ENCODE results near the gene SP140L.
"Not testable (repeated sequence)": the region's sequence is repeated elsewhere in the genome, so short reads cannot be mapped to it uniquely, and the experiment has no call there.

Gene SP140L

DNA sequence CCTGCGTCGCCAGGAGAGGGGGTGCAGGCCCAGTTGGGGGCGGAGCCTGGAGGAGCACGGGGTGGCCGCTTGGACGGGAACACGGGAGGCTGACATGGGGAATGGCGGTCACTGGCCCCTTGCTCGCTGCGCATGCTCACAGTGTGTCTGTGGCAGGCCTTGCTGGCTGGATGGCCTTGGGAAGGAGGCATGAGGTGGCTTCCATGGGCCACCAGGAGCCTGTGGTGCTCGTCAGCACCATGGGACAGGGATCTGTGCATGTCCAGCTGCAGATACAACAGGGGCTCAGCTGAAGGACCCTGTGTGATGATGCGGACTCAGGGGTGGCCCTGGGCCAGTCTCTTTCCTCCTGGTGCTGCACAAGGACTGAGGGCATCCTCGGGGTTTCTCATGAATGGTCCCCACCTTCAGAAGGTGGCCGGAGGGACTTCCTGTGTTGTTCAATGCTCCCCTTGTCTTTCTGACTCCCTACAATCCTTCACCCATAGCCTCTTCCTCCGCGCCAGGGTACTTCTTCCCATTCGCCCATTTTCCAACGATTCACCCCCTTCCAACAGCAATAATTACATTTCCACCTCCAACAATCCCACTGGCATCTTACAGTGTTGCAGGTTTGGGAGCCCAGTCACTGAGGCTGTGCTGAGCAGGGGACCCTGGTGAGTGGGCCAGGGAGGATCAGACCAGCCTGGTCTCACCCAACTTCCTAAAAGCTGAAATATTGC is 3.4 kb upstream of the SP140L start:
- DNase-seq: no peak

DNA sequence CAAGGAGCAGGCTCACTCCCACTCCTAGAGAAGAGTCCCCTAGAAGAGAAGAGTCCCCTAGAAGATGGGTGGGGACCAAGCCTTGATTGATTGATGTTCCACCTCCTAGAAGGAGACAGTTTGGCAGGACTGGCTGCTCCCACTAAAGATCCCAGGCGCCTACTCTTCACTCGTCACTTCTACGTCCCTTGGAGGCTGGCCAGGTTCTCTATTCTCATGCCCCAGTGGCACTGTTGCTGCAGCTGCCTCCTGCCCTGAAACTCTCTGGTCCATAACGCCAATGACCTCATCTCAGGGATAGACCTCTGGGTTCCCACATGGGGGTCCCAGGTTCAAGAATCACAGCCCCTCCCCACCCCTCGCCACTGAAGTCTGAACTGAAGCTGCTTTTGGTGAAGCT is 2.5 kb upstream of the SP140L start:
- DNase-seq: no peak

DNA sequence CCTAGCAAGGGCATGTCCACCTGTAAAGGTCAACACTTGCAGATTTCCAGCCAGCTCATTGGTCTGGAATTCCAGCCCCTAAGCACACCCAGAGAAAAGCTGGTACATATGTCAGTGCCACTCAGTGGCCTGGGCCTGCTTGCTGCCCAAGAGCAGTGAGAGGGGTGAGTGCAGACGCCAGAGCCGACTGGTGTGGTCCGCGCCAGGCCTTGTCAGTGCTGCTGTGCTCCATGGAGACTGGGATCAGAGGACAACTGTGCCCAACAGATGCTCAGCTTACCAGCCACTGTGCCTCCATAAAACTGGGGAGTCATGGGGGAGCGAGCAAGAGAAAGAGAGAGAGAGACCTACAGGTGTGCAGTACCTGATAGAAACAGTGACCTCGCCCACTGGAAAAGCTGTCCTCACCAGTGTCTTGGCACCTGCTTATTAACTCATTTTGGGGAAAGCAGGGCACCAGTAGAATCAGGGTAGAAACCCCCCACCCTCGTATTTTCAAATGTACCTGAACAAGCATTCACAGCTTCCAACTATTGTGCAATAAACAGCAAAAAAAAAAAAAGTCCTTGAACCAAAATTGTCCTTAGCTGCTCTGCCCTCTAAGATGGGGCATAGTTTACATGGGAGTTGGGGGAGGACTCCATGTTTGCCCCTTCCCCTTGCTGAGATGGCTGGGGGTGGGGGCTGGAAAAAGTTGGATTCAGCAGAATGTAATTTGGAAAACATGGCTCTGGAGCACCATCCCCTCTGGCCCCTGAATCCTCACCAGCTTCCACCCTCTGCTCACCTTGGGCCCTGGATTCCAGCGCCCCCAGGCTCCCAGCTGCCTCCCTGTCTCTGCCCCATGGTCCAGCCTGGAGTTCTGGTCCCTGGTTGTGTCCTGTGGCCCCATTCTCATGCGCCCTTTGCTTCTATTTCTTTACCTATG is 1.4 kb upstream of the SP140L start:
- no peak for DNase-seq

DNA sequence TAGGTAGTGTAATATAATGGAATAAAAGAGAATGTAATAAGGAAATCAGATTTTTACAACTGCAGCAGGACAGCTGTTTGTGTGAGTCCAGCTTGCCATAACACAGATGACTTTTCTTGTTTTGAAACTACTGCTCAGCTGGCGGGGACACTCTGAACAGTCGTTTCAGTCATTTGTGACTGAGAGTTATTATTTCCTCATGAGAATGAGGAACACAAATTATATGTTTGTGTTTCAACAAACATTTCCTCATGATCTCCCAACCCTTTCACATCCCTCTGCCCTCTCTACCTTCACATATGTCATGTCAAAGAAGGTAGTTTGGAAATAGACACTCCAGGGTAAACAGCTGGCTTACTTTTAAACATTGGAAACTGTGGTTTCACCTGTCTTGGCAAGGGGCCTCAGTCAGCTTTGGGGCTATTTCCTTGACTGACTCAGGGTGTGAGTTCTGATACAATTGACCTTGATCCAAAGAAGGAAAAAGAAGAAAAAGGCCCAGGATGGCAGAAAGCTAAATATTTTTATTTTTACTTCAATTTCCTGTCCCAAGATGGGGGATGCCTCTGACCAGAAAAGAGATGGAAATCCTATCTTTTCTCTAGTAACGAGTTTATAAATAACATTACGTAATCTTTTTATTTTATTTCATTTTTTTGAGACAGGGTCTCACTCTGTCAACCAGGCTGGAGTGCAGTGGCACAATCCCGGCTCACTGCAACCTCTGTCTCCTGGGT is 593 bp downstream of the SP140L start:
- DNase-seq: peak; percentile 57 to 81 (median 76)

DNA sequence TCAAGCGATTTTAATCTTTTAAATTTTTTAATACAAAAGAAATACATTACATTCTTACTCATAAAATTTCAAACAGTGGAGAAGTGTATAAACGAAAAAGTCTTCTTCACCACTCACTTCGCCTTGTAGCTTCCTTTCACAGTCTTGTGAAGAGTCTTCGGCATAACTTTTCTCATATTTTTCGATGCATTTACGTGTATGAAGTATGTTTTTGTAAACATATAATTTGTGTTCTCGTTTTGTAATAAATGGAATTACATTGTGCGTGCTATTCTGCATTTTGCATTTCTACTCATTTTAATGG is 1.1 kb downstream of the SP140L start:
- DNase-seq: no peak

DNA sequence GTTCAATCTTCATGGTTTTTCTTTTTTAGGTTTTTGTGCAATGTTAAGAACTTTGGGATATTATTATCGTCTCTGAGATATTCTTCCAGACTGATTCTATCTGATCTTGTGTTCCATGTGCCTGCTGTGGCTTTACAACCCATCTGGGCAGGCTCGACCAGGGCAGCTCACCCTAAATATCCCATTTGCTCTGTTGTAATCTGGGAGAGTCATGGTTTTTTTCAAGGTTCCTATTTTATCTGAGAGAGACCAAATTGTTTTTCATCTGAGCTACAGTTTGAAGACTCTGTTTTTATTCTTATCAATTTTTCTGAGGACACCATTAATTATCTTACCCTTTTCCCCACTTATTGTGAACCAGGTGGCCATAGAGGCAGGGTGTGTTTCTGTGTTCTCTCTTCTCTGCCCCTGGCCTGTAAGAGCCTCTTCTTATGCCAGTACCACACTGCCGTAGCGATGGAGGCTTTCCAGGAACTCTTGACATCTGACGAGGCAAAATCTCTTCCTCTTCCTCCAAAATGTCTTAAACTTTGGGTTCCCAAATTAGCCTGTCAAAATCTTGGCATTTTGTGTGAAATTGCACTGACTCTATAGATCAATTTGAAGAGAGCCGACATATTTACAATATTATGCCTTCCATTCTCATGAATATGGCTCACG is 3.1 kb downstream of the SP140L start:
- DNase-seq: peak; percentile 35 to 51 (median 48)

DNA sequence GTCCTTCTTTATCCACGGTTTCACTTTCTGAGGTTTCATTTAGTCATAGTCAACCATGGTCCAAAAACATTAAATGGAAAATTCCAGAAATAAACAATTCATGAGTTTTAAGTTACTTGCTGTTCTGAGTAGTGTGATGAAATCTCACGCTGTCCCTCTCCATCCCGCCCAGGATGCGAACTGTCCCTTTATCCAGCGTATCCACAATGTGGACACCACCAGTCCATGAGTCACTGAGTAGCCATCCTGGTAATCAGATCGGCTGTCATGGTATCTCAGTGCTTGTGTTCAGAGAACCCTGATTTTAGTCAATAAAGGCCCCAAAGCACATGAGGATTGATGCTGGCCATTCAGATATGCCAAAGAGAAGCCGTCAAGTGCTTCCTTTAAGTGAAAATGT is 3.7 kb downstream of the SP140L start:
- DNase-seq: no peak

DNA sequence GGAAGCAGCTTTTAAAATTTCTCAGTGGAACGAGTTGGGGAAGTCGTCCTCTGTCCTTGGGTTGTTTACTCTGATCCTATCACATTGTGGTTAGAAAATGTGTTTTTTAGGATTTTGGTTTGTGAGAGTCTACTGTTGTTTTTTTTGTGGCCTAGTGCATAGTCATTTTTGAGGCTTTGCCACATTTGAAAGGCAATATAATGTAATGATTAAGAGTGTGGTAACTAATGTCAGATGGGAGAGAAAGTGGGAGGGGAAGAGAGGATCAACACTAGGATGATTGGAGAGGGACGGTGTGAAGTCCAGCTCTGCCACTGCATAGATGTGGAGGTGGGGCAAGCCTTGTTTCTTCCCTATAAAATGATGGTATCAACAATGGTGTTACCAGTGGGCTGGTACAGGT is 8.5 kb downstream of the SP140L start:
- no peak for DNase-seq

DNA sequence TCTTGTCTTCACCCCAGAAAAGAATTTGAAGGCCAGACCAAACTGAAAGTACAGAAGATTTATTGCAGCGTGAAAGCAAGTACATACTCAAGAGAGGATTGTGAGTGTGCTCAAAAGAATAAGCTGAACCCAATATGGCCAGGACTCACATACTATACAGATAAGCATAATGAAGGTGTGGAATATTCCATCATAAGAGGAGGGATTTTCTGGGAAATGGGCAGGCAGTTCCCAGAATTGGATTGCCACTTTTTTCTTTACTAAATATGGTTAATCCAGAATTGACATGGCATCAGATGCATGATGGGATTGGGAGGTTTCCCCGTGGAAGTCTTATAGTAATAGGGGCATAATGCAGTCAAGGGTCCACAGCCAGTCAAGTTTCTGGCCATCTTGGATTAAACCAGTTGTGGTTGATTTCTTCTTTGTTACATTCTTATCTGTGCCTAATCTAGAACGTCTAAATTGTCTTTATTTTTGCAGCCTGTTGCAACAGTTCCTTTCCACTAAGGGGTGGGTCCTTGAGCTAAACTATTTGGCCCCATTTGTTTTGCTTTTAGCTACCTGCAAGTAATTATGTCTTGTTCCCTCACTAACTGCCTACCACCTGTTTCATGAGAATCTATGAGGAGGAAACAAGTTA is 9.0 kb downstream of the SP140L start:
- DNase-seq: no peak

DNA sequence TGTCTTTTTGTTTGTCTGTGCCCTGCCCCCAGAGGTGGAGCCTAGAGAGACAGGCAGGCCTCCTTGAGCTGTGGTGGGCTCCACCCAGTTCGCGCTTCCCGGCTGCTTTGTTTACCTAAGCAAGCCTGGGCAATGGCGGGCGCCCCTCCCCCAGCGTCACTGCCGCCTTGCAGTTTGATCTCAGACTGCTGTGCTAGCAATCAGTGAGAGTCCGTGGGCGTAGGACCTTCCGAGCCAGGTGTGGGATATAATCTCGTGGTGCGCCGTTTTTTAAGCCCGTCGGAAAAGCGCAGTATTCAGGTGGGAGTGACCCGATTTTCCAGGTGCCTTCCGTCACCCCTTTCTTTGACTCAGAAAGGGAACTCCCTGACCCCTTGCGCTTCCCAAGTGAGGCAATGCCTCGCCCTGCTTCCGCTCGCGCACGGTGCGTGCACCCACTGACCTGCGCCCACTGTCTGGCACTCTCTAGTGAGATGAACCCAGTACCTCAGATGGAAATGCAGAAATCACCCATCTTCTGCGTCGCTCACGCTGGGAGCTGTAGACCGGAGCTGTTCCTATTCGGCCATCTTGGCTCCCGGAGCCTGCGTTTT is 15.0 kb downstream of the SP140L start:
- not testable (repeated sequence) for DNase-seq

DNA sequence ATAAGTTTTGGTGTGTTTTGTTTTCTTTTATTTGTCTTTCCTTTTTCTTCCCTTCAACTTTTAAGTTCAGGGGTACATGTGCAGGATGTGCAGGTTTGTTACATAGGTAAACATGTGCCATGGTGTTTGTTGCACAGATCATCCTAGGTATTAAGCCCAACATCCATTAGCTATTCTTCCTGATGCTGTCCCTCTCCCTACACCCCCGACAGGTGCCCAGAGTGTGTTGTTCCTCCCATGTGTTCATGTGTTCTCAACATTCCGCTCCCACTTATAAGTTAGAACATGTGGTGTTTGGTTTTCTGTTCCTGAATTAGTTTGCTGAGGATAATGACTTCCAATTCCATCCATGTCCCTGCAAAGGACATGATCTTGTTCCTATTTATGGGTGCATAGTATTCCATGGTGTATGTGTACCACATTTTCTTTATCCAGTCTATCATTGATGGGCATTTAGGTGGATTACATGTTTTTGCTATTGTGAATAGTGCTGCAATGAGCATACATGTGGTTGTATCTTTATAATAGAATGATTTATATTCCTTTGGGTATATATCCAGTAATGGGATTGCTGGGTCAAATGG is 16.1 kb downstream of the SP140L start:
- not testable (repeated sequence) for DNase-seq

DNA sequence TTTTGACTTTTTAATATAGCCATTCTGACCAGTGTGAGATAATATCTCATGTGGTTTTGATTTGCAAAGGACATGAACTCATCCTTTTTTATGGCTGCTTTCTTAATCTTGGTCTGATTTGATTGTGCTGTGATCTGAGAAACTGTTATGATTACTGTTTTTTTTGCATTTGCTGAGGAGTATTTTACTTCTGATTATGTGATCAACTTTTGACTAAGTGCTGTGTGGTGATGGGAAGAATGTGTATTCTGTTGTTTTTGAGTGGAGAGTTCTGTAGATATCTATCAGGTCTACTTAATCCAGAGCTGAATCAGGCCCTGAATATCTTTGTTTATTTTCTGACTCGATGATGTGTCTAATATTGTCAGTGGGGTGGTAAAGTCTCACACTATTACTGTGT is 16.8 kb downstream of the SP140L start:
- DNase-seq: no peak

DNA sequence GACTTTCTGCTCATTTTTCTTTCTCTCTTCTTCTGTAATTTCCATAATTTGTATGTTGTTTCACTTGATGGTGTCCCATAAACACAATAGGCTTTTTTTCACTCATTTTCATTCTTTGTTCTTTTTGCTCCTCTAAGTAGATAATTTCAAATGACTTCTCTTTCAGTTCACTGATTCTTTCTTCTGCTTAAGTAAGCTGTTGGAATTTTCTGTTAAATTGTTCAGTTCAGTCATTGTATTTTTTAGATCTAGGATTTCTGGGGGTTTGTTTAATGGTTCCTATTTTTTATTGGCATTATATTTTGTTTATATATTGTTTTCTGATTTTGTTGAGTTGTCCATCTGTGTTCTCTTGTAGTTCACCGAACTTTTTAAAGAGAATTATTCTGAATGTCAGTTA is 19.5 kb downstream of the SP140L start:
- no peak for DNase-seq

DNA sequence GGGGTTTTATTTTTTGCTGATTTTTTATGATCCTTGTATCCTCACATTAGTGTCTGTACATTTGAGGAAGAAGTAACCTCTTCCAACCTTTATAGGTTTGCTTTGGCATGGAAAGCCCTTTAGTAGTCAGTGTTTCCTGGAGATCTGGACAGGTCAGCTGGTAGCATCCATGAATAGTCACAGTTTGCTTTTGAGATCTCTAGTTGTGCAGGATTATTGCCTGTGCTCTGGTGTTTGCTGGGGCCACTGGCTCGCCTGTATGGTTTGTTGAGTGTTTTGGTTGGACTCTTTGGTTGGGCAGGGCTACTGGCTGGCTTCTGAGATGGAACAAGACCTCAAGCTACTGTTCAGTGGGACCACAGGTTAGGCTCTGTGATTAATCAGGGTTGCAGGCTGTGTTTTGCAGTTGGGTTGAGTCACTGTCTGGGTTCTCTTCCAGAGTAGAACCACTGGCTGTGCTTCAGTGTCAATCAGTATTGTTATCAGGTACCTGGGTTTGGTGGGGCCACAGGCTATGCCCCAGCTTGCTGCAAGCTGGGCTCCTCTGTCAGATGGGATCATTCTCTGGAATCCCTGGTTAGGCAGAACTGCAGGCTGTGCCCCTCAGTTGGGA is 20.0 kb downstream of the SP140L start:
- no peak for DNase-seq

DNA sequence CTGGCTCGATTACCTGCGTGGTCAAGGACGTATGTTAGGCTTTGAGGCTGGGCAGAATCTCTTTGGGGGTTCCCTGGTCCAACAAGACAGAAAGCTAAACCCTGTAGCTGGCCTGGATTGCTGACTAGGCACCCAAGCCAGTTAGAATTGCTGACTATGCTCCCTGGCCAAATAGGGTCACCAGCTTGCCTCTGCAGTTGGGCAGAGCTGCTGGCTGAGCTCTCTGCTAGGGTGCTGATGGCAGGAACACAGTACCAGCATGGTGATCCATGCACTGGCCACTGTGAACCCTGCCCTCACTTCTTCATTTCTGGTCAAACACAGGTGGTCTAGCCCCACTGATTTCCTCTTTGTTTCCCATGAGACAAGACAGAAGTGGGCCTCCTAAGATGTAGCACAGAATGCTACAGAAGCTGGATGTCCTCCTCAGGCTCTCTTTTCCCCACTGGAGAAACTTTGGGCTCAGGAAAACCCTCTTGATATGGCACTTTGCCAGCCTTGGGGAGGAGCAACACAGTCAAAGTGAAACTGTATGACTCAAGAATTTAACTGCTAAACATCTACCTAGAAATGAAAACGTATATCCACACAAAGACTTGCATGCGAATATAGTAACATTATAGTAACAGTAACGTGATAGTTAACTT is 20.8 kb downstream of the SP140L start:
- DNase-seq: peak in 3 of 4 experiments; percentile 13 to 48 (median 13)

DNA sequence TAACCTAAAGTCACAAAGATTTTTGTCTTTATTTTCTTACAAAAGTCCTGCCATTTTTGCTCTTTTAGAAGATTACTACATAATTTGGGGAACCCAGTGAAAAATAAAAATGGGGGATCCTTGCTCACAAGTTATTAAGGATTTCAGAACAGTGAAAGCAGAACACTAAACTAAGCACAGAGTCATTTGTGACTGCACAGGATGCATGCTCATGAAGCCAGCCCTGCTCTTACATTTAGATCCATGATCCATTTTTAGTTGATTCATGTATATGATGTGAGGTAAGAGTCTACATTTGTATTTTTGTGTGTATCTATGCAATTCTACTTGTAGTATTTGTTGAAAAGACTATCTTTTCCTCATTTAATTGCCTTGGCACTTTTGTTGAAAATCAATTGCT is 21.8 kb downstream of the SP140L start:
- DNase-seq: no peak

DNA sequence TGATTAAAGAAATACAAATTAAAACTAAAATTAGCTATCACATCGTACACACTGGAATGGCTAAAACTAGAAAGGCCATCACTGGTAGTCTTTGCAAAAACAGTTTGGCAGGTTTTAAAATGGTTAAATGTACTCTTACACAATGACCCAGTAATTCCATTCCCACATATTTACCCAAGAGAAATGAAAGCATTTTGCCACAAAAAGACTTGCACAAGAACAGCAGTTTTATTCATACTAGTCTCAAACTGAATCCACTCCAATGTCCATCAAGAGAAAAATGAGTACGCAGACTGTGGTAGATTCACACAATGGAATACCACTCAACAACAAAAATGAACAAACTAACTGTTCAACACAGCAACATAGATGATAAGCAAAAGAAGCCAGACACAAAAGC is 29.1 kb downstream of the SP140L start:
- DNase-seq: no peak

DNA sequence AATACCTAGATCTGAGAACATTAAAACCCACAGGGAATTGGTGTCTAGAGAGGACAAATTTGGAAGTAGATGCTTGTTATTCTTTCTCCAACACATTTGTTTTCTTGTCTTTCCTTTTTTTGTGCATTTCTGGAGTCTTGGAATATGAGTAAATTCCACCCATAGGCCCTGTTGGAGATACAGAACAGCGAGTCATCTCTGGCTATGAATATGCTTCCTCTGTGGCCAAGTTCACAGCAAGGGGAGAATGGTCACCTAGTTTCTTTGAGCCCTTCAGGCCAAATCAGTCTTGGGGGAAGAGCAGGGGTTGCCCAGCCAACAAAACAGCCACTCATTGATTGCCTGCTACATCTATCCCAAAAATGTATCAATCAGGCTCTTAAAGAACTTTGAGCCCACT is 31.3 kb downstream of the SP140L start:
- DNase-seq: no peak

DNA sequence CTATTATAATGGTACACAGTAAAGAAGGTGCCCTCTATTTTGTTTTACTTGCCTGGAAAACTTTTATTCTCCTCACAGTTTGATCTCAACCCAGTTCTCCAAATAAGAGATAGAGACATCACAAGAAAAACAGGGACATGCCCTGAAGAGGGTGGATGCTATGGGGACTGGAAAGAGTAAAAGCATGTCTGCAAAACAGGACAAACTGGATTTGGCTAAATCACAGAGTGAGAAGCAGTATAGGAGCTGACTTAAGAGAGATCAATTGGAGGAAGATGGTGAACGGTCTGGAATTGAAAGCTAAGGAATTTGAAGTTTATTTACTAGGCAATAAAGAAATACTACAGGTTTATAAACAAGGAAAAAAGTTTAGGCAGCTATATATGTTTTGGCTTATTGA is 33.0 kb downstream of the SP140L start:
- DNase-seq: no peak

DNA sequence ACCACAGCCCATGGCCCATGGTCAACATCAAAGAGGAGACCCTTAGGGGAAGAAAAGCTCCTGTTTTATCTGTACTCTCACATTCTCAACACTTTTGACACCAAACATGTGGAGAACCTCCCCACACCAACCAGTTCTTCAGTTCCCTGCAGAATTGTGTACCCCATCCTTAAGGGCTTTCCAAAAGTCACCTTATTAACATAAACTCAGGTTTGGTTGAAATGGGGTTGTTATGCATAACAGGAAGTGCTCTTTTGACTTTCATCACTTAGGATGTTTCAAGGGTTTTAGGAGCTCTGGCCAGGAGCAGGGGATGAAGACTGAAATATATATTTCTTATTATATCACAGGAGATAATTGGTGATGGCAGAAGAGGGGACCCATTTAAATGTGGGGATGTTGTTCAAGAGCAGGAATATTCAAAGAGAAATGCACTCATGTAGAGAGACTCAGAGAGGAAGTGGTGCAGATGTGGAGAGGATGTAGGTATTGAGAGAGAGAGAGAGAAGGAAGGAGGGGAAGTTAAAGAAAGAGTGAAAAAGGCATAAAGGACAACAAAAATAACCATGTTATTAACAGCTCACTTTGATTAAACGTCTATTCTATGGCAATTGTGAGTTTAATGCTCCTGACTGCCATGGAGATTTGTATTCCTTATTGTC is 35.2 kb downstream of the SP140L start:
- DNase-seq: no peak
